GM20000 (cell line): Measurements from ENCODE around the gene ITM2C.

Experiments used
- DNase-seq: peaks from one replicate; pipeline ENCODE4 v3.0.0; 2012; ENCODE audit warnings: low spot score
- CTCF ChIP-seq: IDR thresholded peaks from 2 replicates; pipeline ENCODE4 v1.5.1; 2012; ENCODE audit warnings: mild to moderate bottlenecking, control low read depth; ENCODE audit errors: extremely low read depth, missing control alignments

The ITM2C gene

GRCh38 chr2:230913406-230914143, 48.8 kb downstream of the ITM2C start:
- peak; percentile 51 for DNase-seq

GRCh38 chr2:230914886-230915285, 50.1 kb downstream of the ITM2C start:
- DNase-seq: no peak
- TF ChIP-seq CTCF: no peak

More at GRCh38 chr2:230913406-230914143, 48.8 kb downstream of the ITM2C start:
- peak; percentile 60 for TF ChIP-seq CTCF

DNA sequence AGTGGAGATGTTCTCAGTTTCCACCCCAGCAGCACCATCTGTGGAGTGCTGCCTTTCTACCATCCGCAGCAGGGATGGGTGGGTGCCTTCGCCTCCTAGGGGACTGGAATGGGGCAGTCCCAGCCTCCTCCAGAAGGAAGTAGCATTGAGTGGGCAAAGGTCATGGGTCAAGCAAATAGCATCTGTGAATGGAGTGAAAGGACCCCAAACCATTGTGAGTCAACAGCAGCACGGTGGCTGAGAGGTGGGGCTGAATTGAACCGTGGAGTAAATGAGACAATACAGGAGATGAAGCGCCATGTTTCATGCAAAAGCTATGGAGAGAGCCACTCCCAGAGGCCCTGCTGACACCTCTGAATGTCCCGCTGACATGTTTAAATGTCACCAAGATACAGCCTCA, 50.6 kb downstream of the ITM2C start:
- TF ChIP-seq CTCF: no peak
- DNase-seq: no peak

DNA sequence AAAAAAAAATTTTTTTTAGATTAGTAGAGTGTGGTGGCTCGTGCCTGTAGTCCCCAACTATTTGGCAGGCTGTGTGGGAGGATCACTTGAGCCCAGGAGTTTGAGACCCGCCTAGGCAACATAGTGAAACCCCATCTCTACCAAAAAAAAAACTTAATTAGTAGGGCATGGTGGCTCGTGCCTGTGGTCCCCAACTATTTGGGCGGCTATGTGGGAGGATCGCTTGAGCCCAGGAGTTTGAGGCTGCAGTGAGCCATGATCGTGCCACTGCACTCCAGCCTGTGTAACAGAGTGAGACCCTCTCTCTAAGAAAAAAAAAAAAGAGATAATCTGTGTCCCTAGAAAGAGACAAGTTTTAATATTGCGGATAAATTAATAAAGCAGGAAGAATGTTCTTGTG, 51.5 kb downstream of the ITM2C start:
- TF ChIP-seq CTCF: no peak
- no peak for DNase-seq

DNA sequence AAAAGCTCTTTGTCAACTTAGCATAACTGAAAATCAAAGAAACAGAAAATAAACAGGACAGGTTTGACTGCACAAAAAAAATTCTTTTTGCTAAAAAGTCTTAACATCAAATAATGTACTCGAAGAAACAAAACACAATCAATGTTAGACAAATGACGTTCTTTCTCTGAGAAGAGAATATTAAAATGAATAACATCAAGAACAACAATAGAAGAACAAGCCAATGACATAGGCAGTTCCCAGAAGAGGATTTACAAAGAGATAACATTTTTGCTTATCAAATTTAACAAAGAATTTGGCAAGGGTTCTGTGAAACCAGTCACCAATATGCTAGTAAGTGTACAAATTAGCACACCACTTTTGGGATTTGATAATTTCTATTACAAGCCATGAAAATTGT, 54.5 kb downstream of the ITM2C start:
- TF ChIP-seq CTCF: no peak
- no peak for DNase-seq

DNA sequence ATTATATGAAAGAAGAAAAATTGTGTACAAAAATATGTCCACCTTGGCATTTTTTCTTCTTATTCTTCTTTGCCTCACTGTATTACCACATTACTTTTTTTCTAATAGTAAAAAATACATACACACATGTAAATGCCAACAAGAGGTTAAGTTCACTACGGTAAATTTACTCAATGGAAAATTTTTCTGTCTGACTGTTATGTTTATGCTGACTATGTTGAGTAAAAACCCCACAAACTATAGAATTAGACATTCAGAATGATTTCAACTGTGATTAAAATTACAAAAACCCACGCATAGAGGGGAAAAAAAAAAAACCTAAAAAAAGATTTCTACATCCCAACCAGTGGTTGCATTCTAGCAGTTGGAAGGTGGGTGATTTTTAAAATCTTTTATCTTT, 54.9 kb downstream of the ITM2C start:
- DNase-seq: no peak
- TF ChIP-seq CTCF: no peak

DNA sequence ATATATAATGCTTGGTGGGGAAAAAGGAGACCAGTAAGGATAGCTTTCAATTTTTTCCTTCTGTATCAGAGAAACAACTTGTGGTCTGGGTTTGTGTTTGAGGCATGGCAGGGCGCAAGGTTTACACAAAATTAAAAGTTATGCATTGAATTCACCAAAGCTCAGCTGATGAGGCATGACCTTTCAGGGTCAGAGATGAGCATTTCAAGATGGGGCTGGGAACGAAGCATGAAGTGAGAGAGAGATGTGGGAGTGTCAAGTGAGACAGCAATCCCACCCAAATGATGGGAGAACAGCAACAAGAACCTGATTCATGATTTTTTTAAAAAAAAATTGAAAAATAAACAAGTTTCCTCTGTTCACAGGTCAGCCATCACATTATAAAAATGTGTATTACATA, 55.4 kb downstream of the ITM2C start:
- no peak for DNase-seq

More for the DNA sequence above, 55.4 kb downstream of the ITM2C start:
- no peak for TF ChIP-seq CTCF
